Measurements from ENCODE around the gene C4orf51.

GRCh38 chr4:145716661-145717200 is 36.8 kb downstream of the C4orf51 start:
- TF ChIP-seq CTCF (IDR thresholded peaks at IDR 0.05) (no peak), POLR2A (IDR thresholded peaks at IDR 0.05) (no peak), POLR2AphosphoS5 (IDR thresholded peaks at IDR 0.05) (no peak), EP300 (IDR thresholded peaks at IDR 0.05) (no peak)
